ENCODE results near the gene ZBTB1.

Gene ZBTB1

DNA sequence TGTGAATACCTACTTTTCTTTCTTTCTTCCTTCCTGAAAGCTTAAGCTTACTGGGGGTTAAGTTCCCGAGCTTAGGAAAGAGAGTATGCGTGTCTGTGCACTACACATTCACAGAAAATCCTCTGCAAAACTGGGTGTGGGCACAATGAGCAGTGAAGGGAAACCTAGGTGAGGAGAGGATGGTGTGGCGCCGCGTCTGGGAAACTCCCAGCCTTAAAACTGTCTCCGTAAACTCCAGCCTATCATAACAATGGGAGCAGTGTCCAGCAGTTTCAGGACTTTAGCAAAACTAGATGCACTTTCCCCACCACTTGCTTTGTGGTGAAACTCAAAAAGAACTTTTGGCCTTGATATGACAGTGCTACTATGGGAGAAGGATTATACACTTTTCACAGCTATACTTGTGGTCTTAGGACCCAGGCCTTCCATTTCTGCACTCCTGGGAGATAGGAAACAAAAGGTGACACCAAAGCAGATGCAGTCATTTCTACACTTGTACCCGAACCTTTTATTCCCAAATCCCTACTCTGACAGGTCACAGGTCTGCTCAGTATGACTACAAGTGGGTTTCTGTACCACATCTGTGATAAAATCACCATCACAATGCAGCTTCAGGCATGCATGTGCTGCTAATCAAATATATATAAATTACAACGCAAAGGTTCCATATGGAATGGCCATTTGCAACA, 28.8 kb upstream of the ZBTB1 start:
- no peaks in the 10 kb centered on the region for H3K9me3 Mint-ChIP-seq
- H3K4me3 Mint-ChIP-seq = no peak overlapping the region
- peaks cover 23% of the 10 kb centered on the region for H3K4me1 Mint-ChIP-seq
- DNase-seq (ENCODE audit: low spot score in 2 of 2) = no peak
- no peak overlapping the region for H3K27ac Mint-ChIP-seq
- H3K36me3 Mint-ChIP-seq = peaks cover 44% of the 10 kb centered on the region
- peak; percentile 19 for ATAC-seq

DNA sequence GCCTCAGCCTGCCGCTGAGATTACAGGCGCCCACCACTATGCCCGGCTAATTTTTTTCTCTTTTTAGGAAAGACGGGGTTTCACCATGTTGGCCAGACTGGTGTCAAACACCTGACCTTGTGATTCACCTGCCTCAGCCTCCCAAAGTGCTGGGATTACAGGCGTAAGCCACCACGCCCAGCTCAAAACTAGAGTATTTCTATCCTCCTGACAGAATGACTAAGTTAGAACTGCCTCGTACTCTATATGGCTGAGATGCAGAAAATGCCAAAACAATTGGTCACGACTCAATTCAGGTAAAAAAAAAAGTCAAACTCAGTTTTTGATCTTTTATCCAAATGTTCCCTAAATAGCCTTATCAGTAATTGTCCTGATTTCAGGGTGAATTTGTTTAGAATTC, 28.1 kb upstream of the ZBTB1 start:
- Mint-ChIP-seq H3K36me3 (peaks cover 51% of the 10 kb centered on the region), H3K9me3 (no peaks in the 10 kb centered on the region), H3K27ac (no peak overlapping the region), H3K4me1 (peaks cover 23% of the 10 kb centered on the region), H3K4me3 (no peak overlapping the region)
- DNase-seq (ENCODE audit: low spot score in 2 of 2) (no peak), ATAC-seq (peak; percentile 56)

DNA sequence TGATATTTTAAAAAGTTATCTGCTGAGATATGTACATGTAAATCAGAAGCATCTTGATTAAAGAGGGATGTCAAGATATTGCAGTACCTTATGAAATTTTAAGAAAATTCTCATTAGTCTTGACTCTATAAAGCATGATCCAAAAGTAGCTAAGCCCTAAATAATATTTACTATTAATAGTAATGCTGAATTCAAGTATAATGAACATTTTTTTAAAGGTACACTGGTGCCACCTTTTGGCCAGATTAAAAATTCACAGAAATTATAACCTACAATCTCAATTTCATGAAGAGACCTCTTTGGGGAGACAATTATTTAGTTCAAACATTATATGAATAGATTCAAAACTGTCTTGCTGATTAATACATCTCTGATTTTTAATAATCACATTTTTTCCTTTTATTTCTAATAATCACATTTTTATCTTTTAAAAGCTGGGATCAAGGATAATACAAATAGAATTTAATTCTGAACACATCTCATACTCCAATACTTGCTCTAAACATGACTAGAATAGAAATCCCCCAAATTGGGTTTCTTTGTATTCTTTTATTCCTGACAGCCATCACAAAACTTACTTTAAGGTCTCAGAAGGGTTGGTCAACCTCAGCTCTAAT, 25.8 kb upstream of the ZBTB1 start:
- Mint-ChIP-seq H3K27ac (no peak overlapping the region), H3K9me3 (no peaks in the 10 kb centered on the region), H3K4me3 (no peak overlapping the region), H3K36me3 (peaks cover 74% of the 10 kb centered on the region), H3K4me1 (peaks cover 22% of the 10 kb centered on the region)
- DNase-seq (ENCODE audit: low spot score in 2 of 2) (no peak), ATAC-seq (no peak)

DNA sequence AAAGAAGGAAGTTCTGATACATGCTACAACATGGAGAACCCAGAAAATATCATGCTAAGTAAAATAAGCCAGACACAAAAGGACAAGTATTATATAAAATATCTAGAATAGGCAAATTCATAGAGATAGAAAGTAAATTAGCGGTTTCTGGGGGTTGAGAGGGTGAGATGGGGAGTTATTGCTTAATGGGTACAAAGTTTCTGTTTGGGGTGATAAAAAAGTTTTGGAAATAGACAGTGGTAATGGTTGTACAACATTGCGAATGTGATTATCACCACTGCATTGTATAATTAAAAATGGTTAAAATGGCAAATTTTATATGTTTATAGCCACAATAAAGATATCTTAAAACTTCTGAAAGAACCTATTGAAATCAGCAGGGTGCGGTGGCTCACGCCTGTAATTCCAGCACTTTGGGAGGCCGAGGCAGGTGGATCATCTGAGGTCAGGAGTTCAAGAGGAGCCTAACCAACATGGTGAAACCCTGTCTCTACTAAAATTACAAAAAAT, 15.9 kb upstream of the ZBTB1 start:
- Mint-ChIP-seq H3K4me1 (peaks cover 30% of the 10 kb centered on the region), H3K27ac (peak overlapping the region; percentile 6), H3K36me3 (peaks cover 100% of the 10 kb centered on the region), H3K9me3 (no peaks in the 10 kb centered on the region), H3K4me3 (no peak overlapping the region)
- ATAC-seq (no peak), DNase-seq (ENCODE audit: low spot score in 2 of 2) (no peak)

DNA sequence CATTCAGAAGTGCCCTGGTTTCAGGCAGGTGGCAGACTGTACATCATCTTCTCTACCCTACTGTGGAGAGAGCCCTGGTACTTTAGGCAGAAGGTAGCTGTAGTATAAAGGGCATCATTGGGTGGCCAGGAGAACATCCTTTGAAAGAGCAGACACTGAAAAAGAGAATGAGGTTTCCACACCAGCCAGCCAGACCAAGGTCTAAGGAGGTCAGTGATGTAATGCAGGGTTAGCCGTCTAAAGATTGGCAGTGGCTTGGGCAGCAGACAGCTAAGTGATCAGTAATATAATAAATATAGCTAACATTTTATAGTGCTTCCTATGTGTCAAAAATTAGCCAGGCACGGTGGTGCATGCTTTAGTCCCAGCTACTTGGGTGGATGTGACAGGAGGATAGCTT, 12.9 kb upstream of the ZBTB1 start:
- Mint-ChIP-seq H3K4me1 (peaks cover 37% of the 10 kb centered on the region), H3K4me3 (no peak overlapping the region), H3K9me3 (no peaks in the 10 kb centered on the region), H3K36me3 (peaks cover 100% of the 10 kb centered on the region), H3K27ac (peak overlapping the region; percentile 7)
- no peak for ATAC-seq
- no peak for DNase-seq (ENCODE audit: low spot score in 2 of 2)

DNA sequence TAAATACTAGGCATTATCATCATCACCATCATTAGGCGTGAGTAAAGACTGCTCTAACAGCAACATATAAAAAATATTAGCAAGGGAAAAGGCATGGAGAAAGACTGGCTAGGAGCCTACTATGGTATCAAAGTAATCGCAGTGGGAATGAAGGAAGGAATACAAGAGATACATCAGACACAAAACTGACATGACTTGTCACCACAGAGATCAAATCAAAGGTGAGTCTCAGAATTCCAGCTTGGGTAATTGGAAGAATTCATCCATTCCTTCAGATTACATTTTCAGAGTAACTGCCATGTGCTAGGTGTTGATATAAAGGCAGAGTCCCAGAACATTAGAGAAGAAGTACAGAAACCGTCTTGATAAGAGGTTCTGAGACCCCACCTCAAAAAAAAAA, 11.1 kb upstream of the ZBTB1 start:
- Mint-ChIP-seq H3K4me1 (peaks cover 35% of the 10 kb centered on the region), H3K4me3 (no peak overlapping the region), H3K9me3 (no peaks in the 10 kb centered on the region), H3K36me3 (peaks cover 100% of the 10 kb centered on the region), H3K27ac (peak overlapping the region; percentile 83)
- ATAC-seq = no peak
- no peak for DNase-seq (ENCODE audit: low spot score in 2 of 2)

DNA sequence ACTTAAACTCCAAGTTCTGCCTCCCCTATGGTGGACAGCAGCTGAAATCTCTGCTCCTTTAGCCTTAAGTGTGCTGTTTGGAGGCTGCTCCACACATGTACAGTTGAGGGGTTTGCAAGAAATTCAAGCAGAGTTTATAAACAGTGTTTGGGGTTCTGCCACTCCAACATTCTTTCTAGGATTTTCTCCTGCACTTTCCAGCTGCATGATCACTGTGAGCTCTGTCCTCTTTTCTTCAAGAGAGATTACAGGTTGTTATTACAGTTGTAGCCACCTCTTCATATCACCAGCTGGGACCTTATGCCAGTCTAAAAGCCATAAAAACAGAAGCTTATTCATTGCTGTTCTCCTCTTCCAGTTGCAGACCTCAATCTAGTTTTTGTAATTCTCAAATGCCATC, 9.3 kb upstream of the ZBTB1 start:
- ATAC-seq (no peak), DNase-seq (ENCODE audit: low spot score in 2 of 2) (no peak)
- Mint-ChIP-seq H3K4me3 (no peak overlapping the region), H3K4me1 (peaks cover 43% of the 10 kb centered on the region), H3K36me3 (peaks cover 100% of the 10 kb centered on the region), H3K9me3 (no peaks in the 10 kb centered on the region), H3K27ac (no peak overlapping the region)

DNA sequence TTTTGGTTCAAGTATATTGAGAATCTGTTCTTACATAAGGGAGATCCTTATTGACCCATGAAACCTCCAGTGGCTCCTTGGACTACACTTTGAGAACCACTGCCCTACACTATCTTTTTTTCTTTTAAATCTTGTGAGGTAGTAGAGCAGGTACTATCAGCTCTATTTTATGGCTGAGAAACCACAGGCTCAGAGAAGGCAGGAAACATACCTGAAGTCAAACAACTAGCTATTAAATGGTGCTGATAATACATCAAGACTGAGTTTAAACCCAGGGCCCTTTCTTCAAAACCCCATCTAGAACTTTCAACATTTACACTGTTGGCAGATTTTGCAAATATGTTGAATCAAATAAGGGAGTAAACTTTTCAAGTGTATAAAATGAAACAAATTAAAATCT, 7.8 kb upstream of the ZBTB1 start:
- Mint-ChIP-seq H3K9me3 (no peaks in the 10 kb centered on the region), H3K36me3 (peaks cover 100% of the 10 kb centered on the region), H3K27ac (no peak overlapping the region), H3K4me1 (peaks cover 41% of the 10 kb centered on the region), H3K4me3 (no peak overlapping the region)
- ATAC-seq (no peak), DNase-seq (ENCODE audit: low spot score in 2 of 2) (no peak)

DNA sequence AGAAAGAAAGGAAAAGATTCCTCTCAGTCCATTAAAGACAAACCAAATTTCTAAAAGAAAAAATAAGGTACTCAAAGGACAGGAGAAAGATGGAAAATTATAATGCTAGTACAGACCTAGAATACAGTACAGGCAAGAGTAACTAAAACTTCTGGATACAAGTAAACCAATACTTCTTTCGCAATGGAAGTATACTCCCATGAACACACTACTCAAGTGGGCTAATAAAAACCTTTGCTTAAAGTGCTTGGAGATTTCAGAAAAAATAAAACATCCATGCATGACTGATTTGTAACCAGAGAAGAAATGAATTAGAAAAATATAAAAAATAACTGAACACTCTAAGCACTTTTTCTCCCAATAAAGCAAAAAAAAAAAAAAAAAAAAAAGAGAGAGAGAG, 4.5 kb upstream of the ZBTB1 start:
- H3K36me3 Mint-ChIP-seq = peaks cover 95% of the 10 kb centered on the region
- peak overlapping the region; percentile 100 for H3K27ac Mint-ChIP-seq
- H3K4me3 Mint-ChIP-seq = peak overlapping the region; percentile 87
- H3K4me1 Mint-ChIP-seq = peaks cover 24% of the 10 kb centered on the region
- H3K9me3 Mint-ChIP-seq = no peaks in the 10 kb centered on the region
- no peak for DNase-seq (ENCODE audit: low spot score in 2 of 2)
- ATAC-seq = no peak

DNA sequence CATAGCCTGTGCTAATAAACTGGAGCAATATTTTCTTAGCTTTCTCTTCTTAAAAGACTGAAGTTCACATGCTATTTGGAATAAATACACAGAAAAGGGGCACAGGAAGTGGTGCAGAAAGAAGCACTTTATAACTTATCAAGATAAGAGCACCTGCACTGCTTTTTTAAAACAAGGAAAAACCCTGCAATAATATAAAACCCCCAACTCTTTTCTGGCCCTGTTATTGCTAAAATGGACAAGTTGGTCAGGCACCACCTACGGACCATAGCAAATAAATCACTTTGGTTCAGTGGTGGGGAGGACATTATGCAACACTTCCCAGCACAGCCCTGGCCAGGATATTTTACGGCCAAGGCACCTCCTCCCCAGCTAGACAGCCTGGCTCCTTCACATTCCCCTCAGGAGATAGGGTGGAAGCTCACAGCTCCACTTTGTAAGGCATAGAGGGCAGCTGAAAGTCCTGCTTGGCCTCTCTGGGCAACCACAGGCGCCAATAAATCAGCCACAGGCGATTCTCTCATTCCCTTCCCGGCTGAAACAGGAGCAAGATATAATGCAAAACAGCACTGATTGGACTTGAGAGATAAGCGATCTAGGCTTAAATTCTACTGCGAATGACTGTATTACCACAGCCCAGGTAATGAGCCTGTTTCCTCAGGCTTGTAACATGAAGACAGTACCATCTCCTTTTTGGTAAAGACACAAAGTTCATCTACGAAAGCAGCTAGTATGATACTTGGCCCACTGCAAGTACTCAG, 3.0 kb upstream of the ZBTB1 start:
- peaks cover 95% of the 10 kb centered on the region for H3K36me3 Mint-ChIP-seq
- H3K4me1 Mint-ChIP-seq = peaks cover 23% of the 10 kb centered on the region
- peak overlapping the region; percentile 100 for H3K27ac Mint-ChIP-seq
- DNase-seq (ENCODE audit: low spot score in 2 of 2) (no peak), ATAC-seq (no peak)
- H3K4me3 Mint-ChIP-seq = peak overlapping the region; percentile 87
- H3K9me3 Mint-ChIP-seq = no peaks in the 10 kb centered on the region

DNA sequence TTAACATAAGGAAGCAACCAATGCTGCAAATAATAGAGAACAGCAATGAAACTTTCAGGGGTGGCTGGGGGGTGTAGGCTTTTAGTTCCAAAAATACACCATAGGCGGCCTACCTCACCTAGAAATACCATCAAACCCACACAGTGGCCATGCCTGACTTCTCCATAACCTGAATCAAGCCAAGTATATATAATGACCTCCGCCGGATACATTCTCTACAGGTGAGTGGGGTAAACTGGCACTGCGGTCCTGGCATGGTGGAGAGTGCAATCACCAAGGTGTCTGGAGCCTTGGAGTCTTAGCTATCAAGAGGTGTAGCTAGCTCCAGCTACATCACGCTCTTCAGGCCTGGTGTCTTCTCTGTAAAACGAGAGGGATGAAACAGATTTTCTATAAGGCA, 2.1 kb upstream of the ZBTB1 start:
- no peaks in the 10 kb centered on the region for H3K9me3 Mint-ChIP-seq
- peak overlapping the region; percentile 87 for H3K4me3 Mint-ChIP-seq
- DNase-seq (ENCODE audit: low spot score in 2 of 2) = no peak
- H3K27ac Mint-ChIP-seq = peak overlapping the region; percentile 100
- H3K36me3 Mint-ChIP-seq = peaks cover 95% of the 10 kb centered on the region
- peaks cover 23% of the 10 kb centered on the region for H3K4me1 Mint-ChIP-seq
- ATAC-seq = no peak

DNA sequence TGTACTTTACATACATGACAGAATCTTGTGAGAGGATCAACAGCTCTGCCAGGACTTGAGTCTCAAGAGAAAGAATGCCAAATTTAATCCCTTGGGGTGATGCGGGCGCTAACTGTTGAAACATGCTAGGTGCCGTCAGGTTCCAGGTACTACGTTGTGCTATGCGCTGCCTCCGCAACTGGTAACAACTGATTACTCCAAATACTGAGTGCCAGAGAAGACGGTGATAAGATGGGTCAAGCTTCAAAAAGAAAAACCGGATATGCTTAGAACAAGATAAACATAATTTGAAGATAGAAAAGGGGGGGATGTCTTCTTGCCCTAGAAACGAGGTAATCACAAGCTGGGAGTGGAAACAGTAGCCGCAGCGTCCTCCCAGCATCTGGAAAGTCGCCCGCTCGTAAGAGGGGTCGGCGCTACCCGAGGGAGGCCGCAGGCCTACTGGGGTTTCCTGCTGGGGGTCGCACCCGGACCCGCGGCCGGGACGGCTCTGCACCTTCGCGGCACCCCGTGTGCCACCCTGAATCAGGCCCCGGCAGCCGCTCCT, 1.6 kb upstream of the ZBTB1 start:
- ATAC-seq (no peak), DNase-seq (ENCODE audit: low spot score in 2 of 2) (no peak)
- H3K4me3 Mint-ChIP-seq = peak overlapping the region; percentile 87
- peaks cover 28% of the 10 kb centered on the region for H3K4me1 Mint-ChIP-seq
- H3K27ac Mint-ChIP-seq = peak overlapping the region; percentile 100
- H3K9me3 Mint-ChIP-seq = no peaks in the 10 kb centered on the region
- H3K36me3 Mint-ChIP-seq = peaks cover 95% of the 10 kb centered on the region

DNA sequence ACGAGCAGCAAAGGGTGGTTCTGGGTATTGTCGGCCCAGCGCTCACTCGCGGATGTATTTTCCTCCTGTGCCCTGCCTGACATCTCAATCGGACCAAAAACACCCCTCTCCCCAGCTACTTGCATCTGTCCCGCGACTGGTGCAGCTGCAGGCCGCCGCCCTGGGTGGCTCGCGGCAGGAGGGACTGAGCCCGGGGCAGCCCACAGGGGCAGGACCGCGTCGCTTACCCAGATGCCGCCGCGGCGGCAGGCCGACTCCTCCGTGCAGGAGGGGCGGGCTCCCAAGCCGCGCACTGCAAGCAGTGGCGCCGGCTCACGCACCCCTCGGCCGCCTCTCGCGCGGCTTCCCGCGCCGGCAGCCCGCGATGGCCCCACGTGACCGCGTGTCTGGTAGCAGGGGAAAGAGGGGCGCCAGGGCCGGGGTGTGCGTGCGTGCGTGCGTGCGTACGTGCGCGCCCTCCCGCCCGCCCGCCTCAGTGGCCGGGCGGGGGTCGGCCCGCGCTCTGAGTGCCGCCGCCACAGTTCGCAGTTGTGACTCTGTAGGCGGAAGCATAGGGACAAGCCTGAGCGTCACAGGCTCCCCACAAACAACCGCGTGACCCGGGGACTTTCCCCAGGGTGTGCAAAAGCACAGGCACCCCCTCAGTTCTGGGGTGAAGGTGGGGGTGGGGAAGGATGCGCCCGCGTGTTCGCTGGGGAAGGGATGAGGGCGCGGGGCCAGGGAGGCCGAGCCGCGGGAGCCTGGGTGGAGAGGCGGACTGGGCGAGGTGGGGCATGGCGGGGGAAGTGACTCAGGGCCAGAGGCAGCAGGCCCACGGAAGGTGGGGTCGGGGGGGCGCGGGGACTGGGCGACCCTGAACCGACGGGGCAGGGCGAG, 898 bp upstream of the ZBTB1 start, which contains the start of gene ZBTB25:
Gene ZBTB25, minus strand, starts transcription at position 405 of the 876 bp plus-strand sequence. CDS start 13,305 bp downstream, outside the sequence.
- DNase-seq (ENCODE audit: low spot score in 2 of 2) = peak; percentile 78 to 98
- ATAC-seq = peak; percentile 79
- Mint-ChIP-seq H3K4me1 (peaks cover 35% of the 10 kb centered on the region), H3K9me3 (no peaks in the 10 kb centered on the region), H3K27ac (peak within 1 kb of the TSS; percentile 100), H3K4me3 (peak within 1 kb of the TSS; percentile 87), H3K36me3 (peaks cover 95% of the 10 kb centered on the region)

DNA sequence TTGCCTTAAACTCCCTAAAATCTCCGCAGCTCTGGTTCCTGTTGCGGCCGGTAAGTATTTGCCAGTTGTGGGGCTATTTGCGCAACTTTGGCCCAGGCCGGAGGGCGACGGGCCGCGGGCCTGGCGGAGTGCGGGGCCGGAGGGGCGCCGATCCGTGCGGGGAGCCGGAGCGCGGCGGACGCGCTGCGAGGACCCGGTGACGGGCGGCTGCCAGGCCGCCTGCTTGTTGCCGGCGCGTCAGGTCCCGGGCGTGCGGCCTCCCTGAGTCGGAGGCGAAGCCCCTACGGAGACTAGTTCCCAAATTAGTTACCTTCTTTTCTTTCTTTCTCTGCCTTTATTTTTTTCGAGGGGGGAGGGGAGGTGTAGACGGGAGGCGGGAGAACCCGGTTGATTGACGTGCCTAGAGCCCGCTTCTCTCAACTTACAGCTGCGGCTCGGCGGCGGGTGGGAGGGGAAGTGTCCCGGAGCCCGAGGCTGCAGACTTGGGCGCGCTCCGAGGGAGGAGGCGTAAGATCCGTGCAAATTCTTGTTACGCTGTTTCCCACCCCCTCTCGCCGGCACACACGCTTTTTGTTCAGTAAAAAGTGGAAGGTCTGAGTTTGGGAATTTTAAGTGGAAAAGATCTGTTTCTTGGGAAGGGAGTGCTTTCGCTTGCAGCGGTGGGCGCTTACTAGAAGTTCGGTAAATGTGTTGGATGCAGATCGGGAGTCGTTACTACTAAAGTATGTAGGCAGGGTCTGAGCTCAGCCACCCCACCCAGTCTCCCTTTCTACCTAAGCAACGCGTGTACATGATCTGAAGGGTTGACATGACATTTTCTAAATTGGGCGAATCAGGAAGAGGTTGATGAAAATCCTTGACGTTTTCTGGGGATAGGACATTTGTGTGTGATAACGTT, 576 bp downstream of the ZBTB1 start:
- peak overlapping the region; percentile 87 for H3K4me3 Mint-ChIP-seq
- ATAC-seq (peak; percentile 50), DNase-seq (ENCODE audit: low spot score in 2 of 2) (peak; percentile 61 to 89)
- peak overlapping the region; percentile 100 for H3K27ac Mint-ChIP-seq
- peaks cover 95% of the 10 kb centered on the region for H3K36me3 Mint-ChIP-seq
- H3K9me3 Mint-ChIP-seq = no peaks in the 10 kb centered on the region
- peaks cover 41% of the 10 kb centered on the region for H3K4me1 Mint-ChIP-seq
